Measurements from ENCODE around the gene RAPH1.

Gene RAPH1

GRCh38 chr2:203490391-203490790 lies 44.7 kb downstream of the RAPH1 start:
- no peak for DNase-seq (ENCODE audit: low read depth, low spot score)

- no peak for DNase-seq (ENCODE audit: low read depth, low spot score)
These were observed 45.6 kb downstream of the RAPH1 start for GRCh38 chr2:203489531-203489930.

GRCh38 chr2:203484266-203485112 lies 50.6 kb downstream of the RAPH1 start:
- DNase-seq (ENCODE audit: low read depth, low spot score) = peak; percentile 52

- no peak for DNase-seq (ENCODE audit: low read depth, low spot score)
These were observed 54.5 kb downstream of the RAPH1 start for GRCh38 chr2:203480623-203481022.

- no peak for DNase-seq (ENCODE audit: low read depth, low spot score)
These were observed 58.2 kb downstream of the RAPH1 start for GRCh38 chr2:203476881-203477280.

GRCh38 chr2:203471323-203471722 lies 63.8 kb downstream of the RAPH1 start:
- DNase-seq (ENCODE audit: low read depth, low spot score) = no peak

- DNase-seq (ENCODE audit: low read depth, low spot score) = no peak
These were observed 64.7 kb downstream of the RAPH1 start for GRCh38 chr2:203470371-203470770.

- DNase-seq (ENCODE audit: low read depth, low spot score) = no peak
These were observed 65.6 kb downstream of the RAPH1 start for GRCh38 chr2:203469546-203469945.

GRCh38 chr2:203463266-203463678 lies 71.8 kb downstream of the RAPH1 start:
- no peak for DNase-seq (ENCODE audit: low read depth, low spot score)

GRCh38 chr2:203462308-203462707 lies 72.8 kb downstream of the RAPH1 start:
- DNase-seq (ENCODE audit: low read depth, low spot score) = no peak

- no peak for DNase-seq (ENCODE audit: low read depth, low spot score)
These were observed 73.4 kb downstream of the RAPH1 start for GRCh38 chr2:203461746-203462145.

- no peak for DNase-seq (ENCODE audit: low read depth, low spot score)
These were observed 79.9 kb downstream of the RAPH1 start for GRCh38 chr2:203455209-203455608.

GRCh38 chr2:203453858-203454451 lies 81.1 kb downstream of the RAPH1 start:
- no peak for DNase-seq (ENCODE audit: low read depth, low spot score)

GRCh38 chr2:203451689-203452088 lies 83.4 kb downstream of the RAPH1 start:
- no peak for DNase-seq (ENCODE audit: low read depth, low spot score)

GRCh38 chr2:203451011-203451410 lies 84.1 kb downstream of the RAPH1 start:
- no peak for DNase-seq (ENCODE audit: low read depth, low spot score)

- no peak for DNase-seq (ENCODE audit: low read depth, low spot score)
These were observed 84.5 kb downstream of the RAPH1 start for GRCh38 chr2:203450561-203450960.

GRCh38 chr2:203446780-203447179 lies 88.3 kb downstream of the RAPH1 start:
- DNase-seq (ENCODE audit: low read depth, low spot score) = no peak

GRCh38 chr2:203446071-203446481 lies 89.0 kb downstream of the RAPH1 start:
- DNase-seq (ENCODE audit: low read depth, low spot score) = no peak

- no peak for DNase-seq (ENCODE audit: low read depth, low spot score)
These were observed 90.4 kb downstream of the RAPH1 start for GRCh38 chr2:203444738-203445137.

GRCh38 chr2:203442463-203442862 lies 92.6 kb downstream of the RAPH1 start:
- DNase-seq (ENCODE audit: low read depth, low spot score) = no peak

- no peak for DNase-seq (ENCODE audit: low read depth, low spot score)
These were observed 93.6 kb downstream of the RAPH1 start for GRCh38 chr2:203441463-203441862.

- DNase-seq (ENCODE audit: low read depth, low spot score) = no peak
These were observed 94.4 kb downstream of the RAPH1 start for GRCh38 chr2:203440671-203441070.

GRCh38 chr2:203438528-203438927 lies 96.6 kb downstream of the RAPH1 start:
- DNase-seq (ENCODE audit: low read depth, low spot score) = no peak
